GM18499 (cell line): Measurements from ENCODE around the gene CDC42BPB.
"Not testable (repeated sequence)": the region's sequence is repeated elsewhere in the genome, so short reads cannot be mapped to it uniquely, and the experiment has no call there.

ENCODE experiments used
- ATAC-seq: cut with Tn5 transposase; IDR thresholded peaks from one replicate; pipeline ENCODE4 v1.9.1; 2021; ENCODE audit warnings: moderate number of reproducible peaks; ENCODE audit not compliant: insufficient read depth, unreplicated experiment

CDC42BPB gene

GRCh38 chr14:103055695-103056094 is 1.7 kb downstream of the CDC42BPB start:
- ATAC-seq: no peak

DNA sequence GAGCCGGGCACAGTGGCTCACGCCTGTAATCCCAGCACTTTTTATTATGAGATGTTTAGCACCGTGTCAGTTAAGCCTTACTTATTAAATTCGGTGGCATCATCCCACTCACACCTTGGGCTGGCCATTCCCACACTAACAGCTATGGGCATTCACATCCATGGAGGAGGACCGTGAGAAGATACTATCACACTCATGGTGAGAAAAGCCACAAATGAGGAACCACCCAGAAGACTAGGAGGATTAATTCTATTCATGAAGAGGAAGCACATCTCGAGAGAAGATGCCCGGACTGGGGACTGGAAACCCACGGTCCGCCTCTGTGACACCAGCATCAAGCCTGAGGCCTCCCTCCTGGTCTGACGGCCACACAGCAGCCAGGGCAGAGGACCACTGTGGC is 4.9 kb downstream of the CDC42BPB start:
- no peak for ATAC-seq

GRCh38 chr14:103050935-103051334 is 6.4 kb downstream of the CDC42BPB start:
- ATAC-seq: no peak

DNA sequence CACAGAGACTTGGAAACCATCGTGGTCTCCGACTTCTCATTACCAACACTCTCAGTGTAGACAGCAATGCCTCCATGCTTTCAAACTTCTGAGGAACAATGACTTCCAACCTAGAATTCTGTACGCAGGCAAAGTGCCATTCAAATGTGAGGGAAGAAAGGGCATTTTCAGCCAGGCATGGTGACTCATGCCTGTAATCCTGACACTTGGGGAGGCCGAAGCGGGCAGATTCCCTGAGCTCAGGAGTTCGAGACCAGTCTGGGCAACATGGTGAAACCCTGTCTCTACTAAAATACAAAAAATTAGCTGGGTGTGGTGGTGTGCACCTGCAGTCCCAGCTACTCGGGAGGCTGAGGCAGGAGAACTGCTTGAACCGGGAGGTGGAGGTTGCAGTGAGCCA is 9.9 kb downstream of the CDC42BPB start:
- not testable (repeated sequence) for ATAC-seq

DNA sequence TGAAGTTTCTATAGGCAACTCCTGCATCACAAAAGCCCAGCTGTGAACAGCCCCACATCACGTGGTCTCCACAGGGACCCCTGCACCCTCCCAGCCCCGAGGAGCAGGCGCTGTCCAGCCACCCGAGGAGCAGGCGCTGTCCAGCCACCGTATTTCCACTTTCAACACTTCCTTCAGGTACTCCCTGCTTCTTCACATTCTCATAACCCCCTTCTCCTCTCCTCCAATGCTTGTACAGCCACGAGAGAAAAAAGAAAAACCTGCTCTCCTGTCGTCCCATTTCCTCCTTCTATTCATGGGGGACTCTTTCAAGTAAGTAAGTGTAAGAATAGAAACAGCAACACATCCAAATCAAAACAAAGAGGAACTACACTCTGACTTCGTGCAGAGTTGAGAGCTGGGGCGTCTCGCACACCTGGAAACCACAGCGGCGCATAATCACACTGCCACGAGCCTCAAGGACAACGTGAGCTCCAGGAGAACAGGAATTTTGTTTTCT is 11.9 kb downstream of the CDC42BPB start:
- no peak for ATAC-seq

- no peak for ATAC-seq
Observed at GRCh38 chr14:103043257-103044015, 13.9 kb downstream of the CDC42BPB start.

- no peak for ATAC-seq
Observed at GRCh38 chr14:103041464-103041863, 15.9 kb downstream of the CDC42BPB start.

GRCh38 chr14:103033681-103034096 is 23.7 kb downstream of the CDC42BPB start:
- no peak for ATAC-seq

DNA sequence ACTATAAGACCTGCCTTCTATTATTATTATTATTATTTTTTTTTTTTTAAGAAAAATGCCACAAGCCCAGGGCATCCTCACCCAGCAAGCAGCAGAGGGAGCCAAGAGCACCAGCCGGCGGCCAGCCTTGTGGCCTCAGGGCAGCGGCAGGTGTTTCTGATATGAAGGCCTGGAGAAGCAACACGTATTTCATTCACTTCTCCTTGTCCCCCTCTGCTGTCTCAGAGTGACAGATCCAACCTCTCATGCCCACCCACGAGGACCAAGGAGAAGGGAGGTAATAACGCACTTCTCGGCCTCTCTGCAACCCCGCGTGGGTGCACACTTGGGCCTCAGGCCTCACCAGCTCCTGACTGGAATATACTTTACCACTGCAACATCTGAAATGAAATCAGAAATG is 25.4 kb downstream of the CDC42BPB start:
- ATAC-seq: no peak

DNA sequence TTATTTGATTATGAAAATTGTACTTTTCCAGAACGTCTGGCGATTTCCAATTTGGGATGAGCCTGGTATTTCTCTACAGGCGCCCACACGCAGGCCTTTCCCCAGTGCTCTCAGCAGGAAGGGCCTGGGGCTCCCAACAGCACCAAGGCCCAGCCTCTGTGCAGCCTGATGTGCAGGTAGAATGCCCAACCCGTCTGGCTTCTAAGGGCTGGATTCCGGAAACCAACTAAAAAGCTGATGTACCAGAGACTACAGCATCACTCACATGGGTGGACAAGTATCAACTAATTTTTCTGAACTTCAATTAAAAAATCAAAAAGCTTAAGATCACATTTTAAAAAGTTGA is 25.8 kb downstream of the CDC42BPB start:
- ATAC-seq: no peak

- no peak for ATAC-seq
Observed at GRCh38 chr14:103030741-103031565, 26.4 kb downstream of the CDC42BPB start.

DNA sequence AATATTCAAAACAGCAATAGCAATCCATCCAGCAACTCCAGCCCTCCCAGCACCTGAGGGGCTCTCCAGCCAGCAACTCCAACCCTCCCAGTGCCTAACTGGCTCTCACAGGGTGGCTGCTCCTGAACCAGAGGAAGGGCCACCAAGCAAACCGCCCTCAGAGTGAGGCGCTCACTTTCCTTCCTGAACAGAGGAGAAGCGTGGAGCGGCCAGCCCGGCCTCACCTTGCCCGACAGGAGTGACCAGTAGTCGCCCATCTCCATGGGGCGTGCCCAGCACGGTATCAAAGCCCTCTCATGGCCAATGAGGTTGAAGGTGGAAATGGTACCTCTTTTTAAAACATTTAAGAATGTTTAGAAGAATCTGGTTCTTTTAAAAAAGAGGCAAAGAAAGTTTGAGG is 27.4 kb downstream of the CDC42BPB start:
- no peak for ATAC-seq

- no peak for ATAC-seq
Observed at GRCh38 chr14:103028772-103029171, 28.6 kb downstream of the CDC42BPB start.

DNA sequence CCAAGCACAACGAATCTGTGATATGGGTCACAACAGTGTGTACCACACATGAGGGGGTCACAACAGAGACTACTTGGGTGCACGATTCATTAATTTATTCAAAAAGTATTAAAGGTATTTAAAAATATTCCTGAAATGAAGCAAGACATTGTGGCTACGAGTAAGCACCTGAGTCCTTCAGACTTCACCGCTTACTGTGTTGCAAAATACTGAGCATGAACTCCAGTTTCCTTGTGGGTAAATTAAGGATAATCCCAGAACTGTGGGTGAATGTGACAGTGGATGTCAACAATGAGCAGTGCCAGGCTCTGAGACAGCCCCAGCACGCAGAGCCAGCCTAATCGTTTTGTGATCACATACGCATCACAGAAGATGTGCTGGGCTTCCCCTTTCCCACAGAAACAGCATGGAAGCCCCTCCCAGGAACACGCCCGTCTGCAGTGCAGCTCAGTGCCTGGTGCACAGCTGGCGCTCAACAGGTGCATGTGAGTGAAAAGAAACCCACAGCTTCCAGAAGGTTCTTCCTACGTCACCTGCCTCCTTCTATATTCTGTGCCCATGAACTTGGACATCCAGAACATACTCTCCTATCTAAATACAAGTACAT is 29.1 kb downstream of the CDC42BPB start:
- ATAC-seq: no peak

DNA sequence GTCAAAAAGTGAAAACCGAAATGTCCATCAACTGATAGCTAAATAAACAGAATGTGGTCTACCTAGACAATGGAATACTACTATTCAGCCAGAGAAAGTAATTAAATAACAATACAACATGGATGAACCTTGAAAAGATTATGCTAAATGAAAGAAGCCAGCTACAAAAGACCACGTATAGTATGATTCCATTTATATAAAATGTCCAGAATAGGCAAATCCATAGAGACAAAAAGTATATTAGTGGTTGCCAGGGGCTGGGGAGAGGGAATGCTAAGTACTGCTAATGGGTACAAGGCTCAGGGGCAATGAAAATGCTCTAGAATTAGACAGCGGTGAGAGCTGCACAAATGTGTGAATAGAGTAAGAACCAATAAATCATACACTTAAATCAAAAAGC is 29.9 kb downstream of the CDC42BPB start:
- ATAC-seq: no peak

- ATAC-seq: no peak
Observed at GRCh38 chr14:103026988-103027387, 30.4 kb downstream of the CDC42BPB start.

GRCh38 chr14:103026196-103026595 is 31.2 kb downstream of the CDC42BPB start:
- ATAC-seq: not testable (repeated sequence)

GRCh38 chr14:103023881-103024473 is 33.4 kb downstream of the CDC42BPB start:
- no peak for ATAC-seq

GRCh38 chr14:103022685-103023044 is 34.7 kb downstream of the CDC42BPB start:
- ATAC-seq: no peak

- ATAC-seq: no peak
Observed at GRCh38 chr14:103022002-103022684, 35.2 kb downstream of the CDC42BPB start.
